GM12891 (cell line): ENCODE results near the gene TCEAL3.
"Not testable (repeated sequence)": the region's sequence is repeated elsewhere in the genome, so short reads cannot be mapped to it uniquely, and the experiment has no call there.

Experiments used
- POLR2AphosphoS5 ChIP-seq: IDR thresholded peaks from 2 replicates; pipeline ENCODE4 v1.6.1; 2011; ENCODE audit warnings: low read depth, low read length, control low read depth
- TAF1 ChIP-seq: IDR thresholded peaks from 2 replicates; pipeline ENCODE4 v1.6.1; 2011; ENCODE audit warnings: low read depth, low read length, control low read depth

GRCh38 chrX:103592295-103592694 is 15.5 kb upstream of the TCEAL3 start:
- TF ChIP-seq POLR2AphosphoS5, TAF1: not testable (repeated sequence)
